NCI-H1930 (cell line): ENCODE data around the gene FBXO46.

Experiments
- DNase-seq, 2 experiments: peaks; one replicate each; lab custom pipeline; 2025; lab: John Stamatoyannopoulos, UW

The FBXO46 gene

DNA sequence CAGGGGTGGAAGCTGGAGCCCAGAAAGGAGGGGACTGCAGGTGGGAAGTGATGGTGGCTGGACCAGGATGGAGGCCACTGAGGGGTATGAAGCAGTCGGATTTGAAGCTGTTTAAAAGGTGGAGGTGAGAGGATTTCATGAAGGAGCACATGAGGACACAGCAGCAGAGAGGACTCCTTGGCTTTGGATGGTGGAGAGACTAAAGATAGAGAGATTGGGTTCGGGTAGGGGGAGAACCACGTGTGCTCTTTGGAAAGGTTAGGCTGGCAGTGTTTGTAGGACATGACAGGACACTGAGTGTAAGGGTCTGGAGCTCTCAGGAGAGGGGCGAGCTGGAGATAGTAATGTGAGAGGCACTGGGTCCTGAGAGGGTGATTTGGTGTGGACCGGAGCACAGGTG lies 47.8 kb downstream of the FBXO46 start:
- no peak for DNase-seq

DNA sequence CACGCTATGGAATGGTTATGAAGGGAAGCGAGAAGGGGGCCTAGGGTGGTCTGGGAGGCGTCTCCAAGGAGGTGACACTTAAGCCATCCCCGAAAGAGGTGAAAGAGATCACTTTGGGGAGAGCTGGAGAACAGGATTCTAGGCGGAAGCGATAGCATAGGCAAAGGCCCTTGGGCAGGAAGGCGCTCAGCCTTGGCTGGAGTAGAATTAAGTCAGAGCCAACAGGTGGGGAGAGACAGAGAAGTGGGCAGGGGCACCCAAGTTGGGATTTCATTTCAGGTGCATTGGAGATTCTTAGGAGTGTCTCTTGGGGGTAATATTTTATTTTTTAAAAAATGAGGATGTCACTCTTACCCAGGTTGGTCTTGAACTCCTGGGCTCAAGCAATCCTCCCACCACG lies 48.6 kb downstream of the FBXO46 start:
- DNase-seq, result no peak

DNA sequence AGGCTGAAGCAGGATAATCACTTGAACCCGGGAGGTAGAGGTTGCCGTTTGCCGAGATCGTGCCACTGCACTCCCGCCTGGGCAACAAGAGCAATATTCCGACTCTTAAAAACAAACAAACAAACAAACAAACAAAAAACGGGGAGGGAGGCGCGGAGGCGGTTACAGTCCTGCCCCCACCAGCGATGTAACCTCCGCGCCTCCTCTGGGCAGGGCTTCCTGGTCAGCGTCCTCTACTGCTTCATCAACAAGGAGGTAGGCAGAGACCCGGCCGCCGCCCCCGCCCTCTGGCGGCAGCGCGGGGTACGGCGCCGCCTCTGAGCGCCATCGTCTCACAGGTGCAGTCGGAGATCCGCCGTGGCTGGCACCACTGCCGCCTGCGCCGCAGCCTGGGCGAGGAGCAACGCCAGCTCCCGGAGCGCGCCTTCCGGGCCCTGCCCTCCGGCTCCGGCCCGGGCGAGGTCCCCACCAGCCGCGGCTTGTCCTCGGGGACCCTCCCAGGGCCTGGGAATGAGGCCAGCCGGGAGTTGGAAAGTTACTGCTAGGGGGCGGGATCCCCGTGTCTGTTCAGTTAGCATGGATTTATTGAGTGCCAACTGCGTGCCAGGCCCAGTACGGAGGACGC lies 49.2 kb downstream of the FBXO46 start:
- DNase-seq, result peak; percentile 77 to 84

DNA sequence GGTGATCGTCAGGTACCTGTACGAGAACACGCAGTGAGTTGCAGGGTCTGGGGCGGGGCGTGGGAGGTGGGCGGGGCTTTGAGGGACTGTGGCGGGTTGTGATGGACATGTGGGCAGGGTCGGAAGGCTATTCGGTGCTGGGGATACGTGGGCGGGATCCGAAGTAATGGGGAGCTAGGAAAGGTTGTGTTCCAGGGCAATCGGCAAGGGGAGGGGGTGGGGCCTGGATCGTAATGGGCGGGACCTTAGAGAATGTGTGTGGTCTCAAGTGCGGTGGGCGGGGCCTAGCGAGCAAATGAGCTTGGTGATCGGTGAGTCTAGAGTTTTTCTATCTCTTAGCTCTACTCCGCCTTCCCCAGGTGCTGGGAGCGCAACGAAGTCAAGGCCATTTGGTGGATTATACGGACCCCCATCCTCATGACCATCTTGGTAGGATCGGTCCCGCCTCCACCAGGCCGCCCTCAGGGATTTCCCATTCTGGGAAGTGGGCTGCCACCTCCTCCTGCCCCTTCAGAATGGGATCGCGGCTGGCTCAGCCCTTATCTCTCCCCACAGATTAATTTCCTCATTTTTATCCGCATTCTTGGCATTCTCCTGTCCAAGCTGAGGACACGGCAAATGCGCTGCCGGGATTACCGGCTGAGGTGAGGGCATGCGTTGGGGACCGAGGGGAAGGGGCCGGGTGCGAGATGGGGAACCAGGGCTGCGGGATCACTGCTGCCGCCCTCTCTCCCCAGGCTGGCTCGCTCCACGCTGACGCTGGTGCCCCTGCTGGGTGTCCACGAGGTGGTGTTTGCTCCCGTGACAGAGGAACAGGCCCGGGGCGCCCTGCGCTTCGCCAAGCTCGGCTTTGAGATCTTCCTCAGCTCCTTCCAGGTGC lies 53.1 kb downstream of the FBXO46 start:
- peak in 1 of 2 experiments; percentile 21 for DNase-seq

DNA sequence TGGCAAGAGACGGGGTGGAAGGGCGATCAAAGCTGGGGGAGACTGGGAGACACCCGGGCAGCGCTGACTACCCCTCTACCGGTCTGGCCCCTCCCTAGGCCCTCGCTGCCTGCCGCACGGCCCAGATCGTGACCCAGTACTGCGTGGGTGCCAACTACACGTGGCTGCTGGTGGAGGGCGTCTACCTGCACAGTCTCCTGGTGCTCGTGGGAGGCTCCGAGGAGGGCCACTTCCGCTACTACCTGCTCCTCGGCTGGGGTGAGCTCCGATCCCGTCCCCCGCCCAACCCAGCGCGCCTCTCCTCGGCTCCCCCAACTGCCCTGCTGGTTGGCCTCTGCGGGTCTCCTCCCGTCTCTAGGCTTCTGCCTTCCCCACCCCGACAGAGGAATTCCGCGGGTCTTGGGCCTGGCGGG lies 53.8 kb downstream of the FBXO46 start:
- no peak for DNase-seq

DNA sequence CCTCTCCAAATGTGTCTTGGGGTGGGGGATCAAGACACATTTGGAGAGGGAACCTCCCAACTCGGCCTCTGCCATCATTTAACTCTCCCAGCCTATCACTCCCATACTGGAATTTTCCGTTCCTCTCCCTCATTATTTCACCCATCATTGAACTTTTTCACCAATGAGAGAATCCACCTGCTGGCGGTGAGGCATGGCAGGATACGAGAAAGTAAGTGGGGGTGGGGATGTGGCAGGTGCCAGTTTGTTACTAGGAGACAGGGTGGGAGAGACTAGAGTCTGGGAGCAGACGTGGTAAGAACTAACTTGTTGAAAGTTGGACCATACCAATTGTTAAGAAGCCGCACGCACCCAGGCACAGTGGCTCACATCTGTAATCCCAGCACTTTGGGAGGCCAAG lies 55.8 kb downstream of the FBXO46 start:
- DNase-seq, result no peak

DNA sequence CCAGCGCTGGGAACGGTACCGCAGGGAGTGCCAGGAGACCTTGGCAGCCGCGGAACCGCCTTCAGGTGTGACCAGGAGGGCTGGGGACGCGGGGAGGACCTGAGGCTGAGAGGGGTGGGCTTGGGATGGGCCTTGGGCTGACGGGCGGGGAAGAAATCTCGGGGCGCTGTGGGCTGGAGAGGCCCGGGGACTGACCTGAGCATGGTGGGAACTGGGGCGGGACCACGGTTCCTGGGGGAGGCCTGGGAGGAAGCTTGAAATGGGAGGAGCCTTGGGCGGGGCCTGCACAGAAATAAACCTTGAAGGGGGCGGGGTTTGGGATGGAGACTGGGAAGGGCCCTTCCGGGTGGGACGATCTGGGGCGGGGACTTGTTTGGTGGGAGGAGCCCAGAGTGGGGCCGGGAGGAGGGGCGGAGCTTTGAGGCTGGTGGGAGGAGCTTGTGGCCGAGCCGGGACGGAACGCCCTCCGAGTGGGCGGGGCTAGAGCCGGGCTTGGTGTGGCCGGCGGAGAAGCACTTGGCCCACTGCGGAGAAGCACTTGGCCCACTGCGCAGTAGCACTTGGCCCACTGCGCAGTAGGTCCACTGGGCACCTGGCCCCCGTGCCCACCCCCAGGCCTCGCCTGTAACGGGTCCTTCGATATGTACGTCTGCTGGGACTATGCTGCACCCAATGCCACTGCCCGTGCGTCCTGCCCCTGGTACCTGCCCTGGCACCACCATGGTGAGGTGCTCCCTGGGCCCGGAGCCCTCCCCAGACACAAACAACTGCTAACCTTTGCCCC lies 59.8 kb downstream of the FBXO46 start:
- DNase-seq, result peak; percentile 48 to 71

DNA sequence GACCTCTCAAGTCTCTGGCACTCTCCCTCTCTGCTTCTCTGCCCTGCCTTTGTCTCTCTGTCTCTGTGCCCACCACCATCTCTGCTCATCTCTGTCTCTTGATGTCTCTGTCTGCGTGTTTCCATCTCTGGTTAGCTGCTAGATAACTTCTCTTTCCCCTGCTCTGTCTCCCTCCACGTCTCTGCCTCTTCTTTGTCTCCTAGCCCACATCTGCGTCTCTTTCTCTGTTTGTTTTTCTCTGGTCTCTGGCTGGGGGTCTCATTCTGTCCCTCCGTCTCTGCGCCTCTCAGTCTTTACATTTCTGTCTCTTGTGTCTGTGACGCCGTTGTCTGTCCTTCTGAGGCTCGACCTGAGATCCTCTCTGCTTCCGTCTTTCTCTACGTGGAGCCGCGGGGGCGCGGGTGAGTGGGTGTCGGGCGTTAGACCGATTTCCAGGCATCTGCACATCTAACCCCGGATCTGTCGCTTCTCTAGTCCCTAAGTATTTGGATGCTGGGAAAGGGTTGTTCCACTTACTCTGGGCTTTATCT lies 62.3 kb downstream of the FBXO46 start:
- DNase-seq, result no peak

DNA sequence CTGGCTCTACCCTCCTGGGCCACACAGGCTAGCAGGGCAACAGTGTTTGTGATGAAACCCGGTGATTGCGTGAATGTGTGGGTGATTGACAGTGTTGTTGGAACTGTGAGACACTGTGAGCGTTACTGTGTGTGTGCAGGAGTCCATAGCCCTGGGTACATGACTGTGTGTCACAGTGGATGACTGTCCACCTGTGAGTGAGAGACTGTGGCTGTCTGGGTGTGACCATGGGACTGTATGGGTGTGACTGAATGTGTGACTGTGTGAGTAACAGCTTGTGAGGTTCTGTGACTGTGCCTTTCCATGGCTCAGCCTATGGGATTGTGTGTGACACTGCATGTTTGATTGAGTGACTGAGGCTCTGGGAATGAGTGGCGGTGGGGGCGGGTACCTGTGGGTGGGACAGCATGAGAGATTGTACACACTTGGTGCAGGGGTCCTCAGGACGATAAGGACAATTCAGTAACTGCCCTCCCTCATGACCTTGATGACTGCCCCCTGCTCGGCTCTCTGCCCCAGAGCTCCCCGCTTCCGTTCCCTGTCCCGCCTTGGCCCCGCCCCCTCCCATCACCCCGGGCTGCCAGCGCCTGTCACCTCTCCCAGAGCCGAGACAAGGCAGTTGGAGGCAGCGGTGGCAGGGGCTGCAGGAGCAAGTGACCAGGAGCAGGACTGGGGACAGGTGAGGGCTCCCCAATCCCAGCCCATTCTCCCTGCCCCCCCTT lies 62.9 kb downstream of the FBXO46 start, which contains the start of gene GIPR:
Gene GIPR (plus strand): TSS at position 602 of the 722 bp plus-strand sequence. CDS start 1,300 bp downstream, outside the sequence.
- DNase-seq, result peak in 1 of 2 experiments; percentile 32

DNA sequence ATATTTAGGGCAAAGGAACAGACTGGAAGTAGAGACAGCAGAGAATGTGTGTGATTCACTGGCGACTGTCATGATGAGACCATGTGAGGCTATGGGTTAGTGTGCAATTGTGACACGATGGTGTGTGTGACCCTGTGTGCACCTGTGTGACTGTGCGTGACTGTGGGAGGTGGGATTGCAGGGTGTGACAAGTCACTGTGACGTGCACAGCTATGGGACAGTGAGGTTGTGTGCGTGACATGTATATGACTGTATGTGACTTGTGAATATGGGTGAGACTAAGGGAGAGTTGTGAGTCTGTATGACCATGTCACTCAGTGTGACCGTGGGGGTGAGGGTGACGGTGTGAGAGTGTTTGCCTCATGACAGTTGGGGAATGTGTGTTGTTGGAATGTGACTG lies 66.1 kb downstream of the FBXO46 start:
- DNase-seq, result no peak

DNA sequence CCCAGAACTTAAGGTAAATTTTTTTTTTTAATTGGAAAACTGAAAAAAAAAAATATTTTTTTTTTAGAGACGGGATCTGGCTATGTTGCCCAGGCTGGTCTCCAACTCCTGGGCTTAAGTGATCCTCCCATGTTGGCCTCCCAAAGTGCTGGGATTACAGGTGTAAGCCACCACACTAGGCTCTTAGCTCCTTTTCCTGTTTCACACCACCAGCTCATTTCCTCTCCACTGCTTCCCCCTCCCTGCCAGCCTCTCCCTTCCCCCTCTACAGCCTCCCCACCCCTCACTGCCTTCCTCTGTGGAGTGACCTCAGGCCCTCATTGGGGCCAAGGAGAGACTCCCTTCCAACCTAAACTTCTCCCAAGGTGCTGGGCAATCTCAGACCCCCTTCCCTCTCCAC lies 66.9 kb downstream of the FBXO46 start:
- no peak for DNase-seq

DNA sequence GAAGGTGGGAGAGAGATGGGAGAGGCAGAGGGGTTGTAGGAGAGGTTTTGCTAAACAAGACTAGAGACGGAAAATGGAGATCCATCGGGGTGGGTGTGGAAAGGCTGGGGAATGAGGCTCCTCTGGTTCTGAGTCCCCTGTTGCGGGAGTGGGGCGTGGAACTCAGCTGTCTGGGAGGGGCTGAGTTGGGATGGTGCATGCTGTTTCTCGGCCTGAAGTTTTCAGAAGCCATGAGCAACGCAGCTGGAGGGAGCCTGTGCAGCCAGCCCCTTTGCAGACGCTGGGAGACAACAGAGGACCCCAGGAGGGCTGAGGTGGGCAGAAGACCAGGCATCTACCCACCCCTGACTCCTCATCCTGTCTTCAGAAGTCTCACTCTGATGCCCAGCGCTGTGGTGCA lies 70.1 kb downstream of the FBXO46 start:
- no peak for DNase-seq
